GM23248 (cell line): ENCODE data around the gene TREM1. TPM values are rescaled to one million over a fixed set of nuclear protein-coding genes. Genes with fewer than 3 reads are reported as not detected.
"Not testable (repeated sequence)": the region's sequence is repeated elsewhere in the genome, so short reads cannot be mapped to it uniquely, and the experiment has no call there.

Source experiments
- DNase-seq: peaks from one replicate; pipeline ENCODE4 v3.0.0-alpha.2; 2015
- H2AFZ ChIP-seq: fragments of 200-600 bp; sonication (generic); 2 replicates; pipeline ENCODE4 v1.6.1; 2016; ENCODE audit warnings: antibody characterized with exemption
- H3F3A ChIP-seq: fragments of 200-600 bp; sonication (generic); 2 replicates; pipeline ENCODE4 v1.6.1; 2016; ENCODE audit warnings: mild to moderate bottlenecking, antibody characterized with exemption, mixed run types; ENCODE audit not compliant: insufficient read depth
- H3K27ac ChIP-seq: fragments of 200-600 bp; sonication (generic); 2 replicates; pipeline ENCODE4 v1.5.1; 2016; ENCODE audit warnings: mild to moderate bottlenecking
- H3K27me3 ChIP-seq: fragments of 200-600 bp; sonication (generic); replicated peaks from 2 replicates; pipeline ENCODE4 v1.6.1; 2016; ENCODE audit warnings: mild to moderate bottlenecking; ENCODE audit not compliant: insufficient read depth
- H3K36me3 ChIP-seq: fragments of 200-600 bp; sonication (generic); 2 replicates; pipeline ENCODE4 v1.6.1; 2016; ENCODE audit warnings: low read depth, mild to moderate bottlenecking
- H3K4me1 ChIP-seq: fragments of 200-600 bp; sonication (generic); 2 replicates; pipeline ENCODE4 v1.6.1; 2016; ENCODE audit warnings: mild to moderate bottlenecking; ENCODE audit not compliant: insufficient read depth
- H3K4me2 ChIP-seq: fragments of 200-600 bp; sonication (generic); one replicate; pipeline ENCODE4 v1.6.1; 2016; ENCODE audit warnings: mild to moderate bottlenecking; ENCODE audit not compliant: unreplicated experiment
- H3K4me3 ChIP-seq: fragments of 200-600 bp; sonication (generic); 2 replicates; pipeline ENCODE4 v1.5.1; 2016; ENCODE audit warnings: mild to moderate bottlenecking
- H3K79me2 ChIP-seq: fragments of 200-600 bp; sonication (generic); 2 replicates; pipeline ENCODE4 v1.6.1; 2016; ENCODE audit warnings: mild to moderate bottlenecking; ENCODE audit not compliant: insufficient read depth
- H3K9ac ChIP-seq: fragments of 200-600 bp; sonication (generic); 2 replicates; pipeline ENCODE4 v1.6.1; 2016; ENCODE audit warnings: mild to moderate bottlenecking
- H3K9me2 ChIP-seq: fragments of 200-600 bp; sonication (generic); 2 replicates; pipeline ENCODE4 v1.6.1; 2016; ENCODE audit warnings: mixed run types, mild to moderate bottlenecking, moderate library complexity; ENCODE audit not compliant: insufficient read depth
- H3K9me3 ChIP-seq: fragments of 200-600 bp; sonication (generic); one replicate; pipeline ENCODE4 v1.6.1; 2017; ENCODE audit warnings: low read depth
- H4K20me1 ChIP-seq: fragments of 200-600 bp; sonication (generic); 2 replicates; pipeline ENCODE4 v1.6.0; 2016; ENCODE audit not compliant: insufficient read depth
- EZH2 ChIP-seq: fragments of 200-600 bp; sonication (generic); IDR thresholded peaks from 2 replicates; pipeline ENCODE4 v1.6.1; 2018; ENCODE audit warnings: antibody characterized with exemption, mild to moderate bottlenecking; ENCODE audit not compliant: insufficient read depth, poor library complexity, severe bottlenecking
- EZH2phosphoT487 ChIP-seq: fragments of 200-600 bp; sonication (generic); IDR thresholded peaks from 2 replicates; pipeline ENCODE4 v1.6.1; 2018; ENCODE audit warnings: antibody characterized with exemption, moderate library complexity, mild to moderate bottlenecking, low read depth; ENCODE audit not compliant: insufficient read depth
- WGBS, 2 experiments: methylation state at CpG; one replicate each; pipeline ENCODE4 v1.1.6; 2015 to 2017; ENCODE audit warnings: low lambda C conversion rate in 2 of 2, low coverage in 1 of 2; ENCODE audit errors: missing lambda C conversion rate in 2 of 2; 5-methylcytosine and 5-hydroxymethylcytosine counted together
- in situ Hi-C: fragments of 300-500 bp; cut with MboI; formaldehyde crosslinking; loops from 2 replicates; pipeline ENCODE4 v1.15.0; 2020
- polyA plus RNA-seq: library from polyadenylated mRNA; unstranded; fragments of >200 nt; fragmentation: Nextera tagmentation; extraction: Ambion mirVana; gene quantifications from 2 replicates; pipeline ENCODE4 v1.2.1, GENCODE V29; 2016
- total RNA-seq: library from RNA; depleted of rRNA; stranded (reverse); fragments of >200 nt; shearing (Covaris generic); gene quantifications from 2 replicates; pipeline ENCODE4 v1.2.3, GENCODE V29; 2014

The TREM1 gene
- total and polyA plus RNA-seq, 2 experiments from 2014 or later, result not detected

GRCh38 chr6:41247882-41248705 is 38.4 kb downstream of the TREM1 start:
- Histone ChIP-seq H3K4me2 (no peak overlapping the region), H3K9me3 (no peaks in the 10 kb centered on the region), H3K27me3 (no peaks in the 10 kb centered on the region), H3K9ac (no peak overlapping the region), H3K27ac (no peak overlapping the region), H3K36me3 (no peaks in the 10 kb centered on the region), H3F3A (no peaks in the 10 kb centered on the region), H3K9me2 (no peaks in the 10 kb centered on the region), H2AFZ (no peak overlapping the region), H3K4me3 (no peak overlapping the region), H3K79me2 (no peaks in the 10 kb centered on the region), H3K4me1 (no peaks in the 10 kb centered on the region), H4K20me1 (no peaks in the 10 kb centered on the region)
- in situ Hi-C loops, result no loop called here
- 29 to 47% methylated on average over 7 of the region's 7 CpGs for WGBS, 2 experiments
- no peak for TF ChIP-seq EZH2
- TF ChIP-seq EZH2phosphoT487, result no peak
- DNase-seq, result no peak

- Histone ChIP-seq H3K4me1 (no peaks in the 10 kb centered on the region), H3K79me2 (no peaks in the 10 kb centered on the region), H3K27ac (no peak overlapping the region), H3K9me3 (no peaks in the 10 kb centered on the region), H3K4me2 (no peak overlapping the region), H3K9me2 (no peaks in the 10 kb centered on the region), H3K9ac (no peak overlapping the region), H3K4me3 (no peak overlapping the region), H3F3A (no peaks in the 10 kb centered on the region), H3K27me3 (no peaks in the 10 kb centered on the region), H4K20me1 (no peaks in the 10 kb centered on the region), H3K36me3 (no peaks in the 10 kb centered on the region), H2AFZ (no peak overlapping the region)
- TF ChIP-seq EZH2, result no peak
- TF ChIP-seq EZH2phosphoT487, result no peak
- WGBS, 2 experiments, result 53 to 56% methylated on average over 8 to 9 of the region's 9 CpGs
- in situ Hi-C loops, result no loop called here
- DNase-seq, result no peak
These were observed 39.1 kb downstream of the TREM1 start for GRCh38 chr6:41247288-41247865.

- H3K9me2 ChIP-seq, in situ Hi-C loops, H3K4me3 ChIP-seq, H3F3A ChIP-seq, DNase-seq, H3K4me2 ChIP-seq, H3K9ac ChIP-seq, H3K4me1 ChIP-seq, H4K20me1 ChIP-seq, H3K79me2 ChIP-seq, H3K9me3 ChIP-seq, H3K36me3 ChIP-seq, H2AFZ ChIP-seq, H3K27ac ChIP-seq, H3K27me3 ChIP-seq: not testable (repeated sequence)
- WGBS, 2 experiments, result 48 to 52% methylated on average over 4 of the region's 4 CpGs
These were observed 40.0 kb downstream of the TREM1 start for GRCh38 chr6:41246529-41246928.

- TF ChIP-seq EZH2phosphoT487, result no peak
- no peak for TF ChIP-seq EZH2
- H4K20me1 ChIP-seq, result no peaks in the 10 kb centered on the region
- 4 to 8% methylated on average over 21 to 22 of the region's 22 CpGs for WGBS, 2 experiments
These were observed 46.9 kb downstream of the TREM1 start for GRCh38 chr6:41239467-41240159.

More at GRCh38 chr6:41239467-41240159, 46.9 kb downstream of the TREM1 start:
- H3K4me3 ChIP-seq, result no peak overlapping the region
- in situ Hi-C loops, result no loop called here
- no peaks in the 10 kb centered on the region for H3K79me2 ChIP-seq
- H3K9ac ChIP-seq, result no peak overlapping the region
- no peak overlapping the region for H3K27ac ChIP-seq
- H2AFZ ChIP-seq, result no peak overlapping the region
- H3K36me3 ChIP-seq, result no peaks in the 10 kb centered on the region
- H3K4me1 ChIP-seq, result no peaks in the 10 kb centered on the region
- H3K27me3 ChIP-seq, result peaks cover 37% of the 10 kb centered on the region
- no peaks in the 10 kb centered on the region for H3K9me3 ChIP-seq
- H3K4me2 ChIP-seq, result no peak overlapping the region
- no peaks in the 10 kb centered on the region for H3F3A ChIP-seq
- no peak for DNase-seq
- no peaks in the 10 kb centered on the region for H3K9me2 ChIP-seq
